OCI-LY7 (cell line): Measurements from ENCODE around the gene EXOC4. TPM values are rescaled to one million over a fixed set of nuclear protein-coding genes. Genes with fewer than 3 reads are reported as not detected.

Experiments used
- BruUV-seq: library from RNA; stranded (reverse); fragments of 400-500 nt; replicated peaks from 2 replicates; lab custom pipeline; 2021; lab: Mats Ljungman, UMichigan
- CTCF ChIA-PET: fragments of 300-600 bp; sonication (Branson Sonifier 250); formaldehyde crosslinking; loops from one replicate; lab custom pipeline; 2022; ENCODE audit warnings: antibody characterized with exemption; ENCODE audit not compliant: unreplicated experiment; lab: Charles Lee
- POLR2A ChIA-PET: fragments of 300-600 bp; sonication (Branson Sonifier 250); formaldehyde crosslinking; loops from one replicate; lab custom pipeline; 2022; ENCODE audit warnings: antibody characterized with exemption; lab: Charles Lee
- DNase-seq: peaks from one replicate; pipeline ENCODE4 v3.0.0-alpha.2; 2015; ENCODE audit warnings: low spot score
- H2AFZ ChIP-seq: fragments of 200-600 bp; sonication (generic), shearing (Covaris generic); 2 replicates; pipeline ENCODE4 v1.6.1; 2014; ENCODE audit warnings: mild to moderate bottlenecking, antibody characterized with exemption, low read length, moderate library complexity
- H3K27ac ChIP-seq: fragments of 200-600 bp; sonication (generic); 2 replicates; pipeline ENCODE4 v1.5.1; 2014; ENCODE audit warnings: mixed run types, low read depth, mild to moderate bottlenecking, moderate library complexity, low read length, inconsistent platforms; ENCODE audit not compliant: poor library complexity, severe bottlenecking
- H3K36me3 ChIP-seq: fragments of 200-600 bp; sonication (generic); 2 replicates; pipeline ENCODE4 v1.6.1; 2014; ENCODE audit warnings: mild to moderate bottlenecking, antibody characterized with exemption, low read length, moderate library complexity, mixed read lengths; ENCODE audit not compliant: insufficient read depth
- H3K4me1 ChIP-seq: fragments of 200-600 bp; sonication (generic); 2 replicates; pipeline ENCODE4 v1.5.1; 2014; ENCODE audit warnings: mild to moderate bottlenecking, low read length; ENCODE audit not compliant: insufficient read depth, poor library complexity, severe bottlenecking
- H3K4me2 ChIP-seq: fragments of 200-600 bp; sonication (generic); 2 replicates; pipeline ENCODE4 v1.6.1; 2014; ENCODE audit warnings: mild to moderate bottlenecking, low read length
- H3K4me3 ChIP-seq: fragments of 200-600 bp; sonication (generic); 2 replicates; pipeline ENCODE4 v1.5.1; 2014; ENCODE audit warnings: mild to moderate bottlenecking, low read depth, low read length; ENCODE audit not compliant: poor library complexity, severe bottlenecking
- H3K79me2 ChIP-seq: fragments of 200-600 bp; sonication (generic); 2 replicates; pipeline ENCODE4 v1.6.1; 2016; ENCODE audit warnings: low read depth, mild to moderate bottlenecking, low read length, moderate library complexity, mixed read lengths; ENCODE audit not compliant: insufficient read depth
- H3K9me2 ChIP-seq: fragments of 200-600 bp; sonication (generic); 2 replicates; pipeline ENCODE4 v1.6.1; 2016; ENCODE audit warnings: mild to moderate bottlenecking, low read length, mixed read lengths; ENCODE audit not compliant: insufficient read depth
- H3K9me3 ChIP-seq: fragments of 200-600 bp; sonication (generic); 2 replicates; pipeline ENCODE4 v1.6.1; 2014; ENCODE audit warnings: mild to moderate bottlenecking, mixed run types, low read length, mixed read lengths
- H4K20me1 ChIP-seq: fragments of 200-600 bp; sonication (generic); 2 replicates; pipeline ENCODE4 v1.6.1; 2014; ENCODE audit warnings: mild to moderate bottlenecking, antibody characterized with exemption, low read length, moderate library complexity, mixed read lengths; ENCODE audit not compliant: insufficient read depth
- EZH2phosphoT487 ChIP-seq: fragments of 200-600 bp; sonication (generic); IDR thresholded peaks from 2 replicates; pipeline ENCODE4 v1.6.1; 2018; ENCODE audit warnings: low read depth, borderline replicate concordance, mild to moderate bottlenecking, mixed run types, antibody characterized with exemption, low read length, moderate library complexity, mixed read lengths
- intact Hi-C: fragments of 100-400 bp; cut with micrococcal nuclease; formaldehyde crosslinking; loops from one replicate; pipeline ENCODE4 v1.10.0; 2022; ENCODE audit not compliant: unreplicated experiment
- total RNA-seq, 2 experiments: library from RNA; depleted of rRNA in 1 of 2; stranded (reverse); fragments of >200 nt in 1 of 2; shearing (Covaris generic) in 1 of 2; gene quantifications; 2 replicates each; pipeline ENCODE4 v1.2.3, GENCODE V29; 2014 to 2022
- TF ChIP-seq, protein P1 (sequence below): fragments of 200-600 bp; sonication (generic); conservative IDR thresholded peaks from 2 replicates; pipeline ENCODE4 v1.5.1; 2014; ENCODE audit warnings: mild to moderate bottlenecking, antibody characterized with exemption, low read length, moderate library complexity, mixed read lengths

The EXOC4 gene
- total RNA-seq, 2 experiments from 2014 or later, result 75.1 to 93.2 TPM

DNA sequence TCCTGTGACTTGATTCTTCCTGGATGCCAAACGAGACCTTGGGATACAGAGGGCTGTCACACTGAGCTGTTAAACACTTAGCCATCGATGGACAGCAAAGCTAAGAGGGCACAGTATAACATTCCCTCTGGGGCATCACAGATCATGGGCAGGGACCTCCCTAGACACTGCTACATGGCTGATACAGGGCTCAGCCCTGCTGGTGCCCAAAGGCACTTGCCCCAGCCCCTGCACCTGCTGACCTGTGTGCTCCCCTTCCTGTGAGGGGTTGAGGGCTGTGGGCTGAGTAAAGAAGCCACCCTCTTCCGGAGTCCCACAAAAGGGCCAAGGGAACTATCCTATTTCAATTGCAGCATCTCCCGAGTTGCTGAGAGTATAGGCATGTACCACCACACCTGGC, 337.9 kb downstream of the EXOC4 start:
- no peak overlapping the region for H3K4me2 ChIP-seq
- no peak overlapping the region for H3K27ac ChIP-seq
- no peaks in the 10 kb centered on the region for H3K36me3 ChIP-seq
- no peak for TF ChIP-seq EZH2phosphoT487
- TF ChIP-seq, protein P1, sequence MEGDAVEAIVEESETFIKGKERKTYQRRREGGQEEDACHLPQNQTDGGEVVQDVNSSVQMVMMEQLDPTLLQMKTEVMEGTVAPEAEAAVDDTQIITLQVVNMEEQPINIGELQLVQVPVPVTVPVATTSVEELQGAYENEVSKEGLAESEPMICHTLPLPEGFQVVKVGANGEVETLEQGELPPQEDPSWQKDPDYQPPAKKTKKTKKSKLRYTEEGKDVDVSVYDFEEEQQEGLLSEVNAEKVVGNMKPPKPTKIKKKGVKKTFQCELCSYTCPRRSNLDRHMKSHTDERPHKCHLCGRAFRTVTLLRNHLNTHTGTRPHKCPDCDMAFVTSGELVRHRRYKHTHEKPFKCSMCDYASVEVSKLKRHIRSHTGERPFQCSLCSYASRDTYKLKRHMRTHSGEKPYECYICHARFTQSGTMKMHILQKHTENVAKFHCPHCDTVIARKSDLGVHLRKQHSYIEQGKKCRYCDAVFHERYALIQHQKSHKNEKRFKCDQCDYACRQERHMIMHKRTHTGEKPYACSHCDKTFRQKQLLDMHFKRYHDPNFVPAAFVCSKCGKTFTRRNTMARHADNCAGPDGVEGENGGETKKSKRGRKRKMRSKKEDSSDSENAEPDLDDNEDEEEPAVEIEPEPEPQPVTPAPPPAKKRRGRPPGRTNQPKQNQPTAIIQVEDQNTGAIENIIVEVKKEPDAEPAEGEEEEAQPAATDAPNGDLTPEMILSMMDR, result no peak
- no peak overlapping the region for H3K4me3 ChIP-seq
- H4K20me1 ChIP-seq, result no peaks in the 10 kb centered on the region
- intact Hi-C loops, result no loop called here
- H3K4me1 ChIP-seq, result no peaks in the 10 kb centered on the region
- H3K9me3 ChIP-seq, result no peaks in the 10 kb centered on the region
- ChIA-PET CTCF (no interaction called here), POLR2A (interaction anchor here (0.5 kb wide), 1 partner anchor 10 kb away, joined by 3 read pairs; no protein-coding TSS in a partner anchor)
- BruUV-seq, result no TSS peak
- no peaks in the 10 kb centered on the region for H3K9me2 ChIP-seq
- DNase-seq, result no peak
- H2AFZ ChIP-seq, result no peak overlapping the region
- H3K79me2 ChIP-seq, result no peaks in the 10 kb centered on the region

DNA sequence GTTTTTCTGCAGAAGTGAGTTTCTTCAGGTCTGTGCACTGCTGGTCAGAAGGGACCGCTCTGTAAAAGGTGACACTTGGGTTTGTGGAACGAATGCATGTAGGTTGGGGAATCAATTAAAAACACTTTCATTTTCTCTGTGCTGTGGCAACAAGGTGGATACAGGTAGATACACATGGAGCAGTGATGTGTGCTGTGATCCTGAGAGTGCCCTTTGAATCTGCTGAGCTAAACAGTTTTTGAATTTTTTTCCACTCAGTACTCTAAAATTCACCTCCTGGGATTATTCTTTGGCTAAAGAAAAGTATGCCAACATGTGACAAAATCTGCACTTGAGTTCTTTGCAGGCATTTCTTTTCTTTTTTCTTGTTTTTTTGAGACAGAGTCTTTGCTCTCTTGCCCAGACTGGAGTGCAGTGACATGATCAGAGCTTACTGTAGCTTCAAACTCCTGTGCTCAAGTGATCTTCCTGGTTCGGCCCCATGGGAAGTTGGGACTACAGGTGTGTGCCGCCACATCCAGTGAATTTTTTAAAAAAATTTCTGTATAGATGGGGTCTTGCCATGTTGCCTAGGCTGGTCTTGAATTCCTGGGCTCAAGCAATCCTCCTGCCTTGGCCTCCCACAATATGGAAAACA, 338.9 kb downstream of the EXOC4 start:
- Histone ChIP-seq H3K4me1 (no peaks in the 10 kb centered on the region), H3K9me3 (no peaks in the 10 kb centered on the region), H4K20me1 (no peaks in the 10 kb centered on the region), H3K4me3 (no peak overlapping the region), H2AFZ (no peak overlapping the region), H3K27ac (no peak overlapping the region), H3K9me2 (no peaks in the 10 kb centered on the region), H3K4me2 (no peak overlapping the region), H3K79me2 (no peaks in the 10 kb centered on the region), H3K36me3 (no peaks in the 10 kb centered on the region)
- TF ChIP-seq, protein P1, result no peak
- no peak for TF ChIP-seq EZH2phosphoT487
- intact Hi-C loops, result no loop called here
- POLR2A ChIA-PET, result no interaction called here
- BruUV-seq, result no TSS peak
- DNase-seq, result no peak
- CTCF ChIA-PET, result no interaction called here

DNA sequence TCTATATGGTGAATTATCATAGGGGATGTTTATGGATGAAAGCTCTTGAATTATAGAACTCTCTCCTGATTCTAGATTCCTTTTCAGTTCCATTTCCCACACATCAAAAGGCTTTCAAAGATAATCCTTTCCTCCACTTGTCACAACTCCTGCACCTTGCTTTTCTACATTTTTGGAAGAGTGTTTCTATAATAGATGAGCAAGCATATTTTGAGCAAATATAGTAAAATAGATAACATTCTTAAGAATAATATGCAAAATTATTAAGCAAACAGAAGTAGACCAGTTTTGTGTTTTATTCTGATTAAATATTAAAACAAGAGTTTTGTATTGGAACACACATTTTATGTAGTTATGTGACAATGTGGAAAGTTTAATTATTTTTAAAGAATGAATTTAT, 340.7 kb downstream of the EXOC4 start:
- ChIA-PET POLR2A (no interaction called here), CTCF (no interaction called here)
- DNase-seq, result no peak
- no peak overlapping the region for H3K4me2 ChIP-seq
- BruUV-seq, result no TSS peak
- no peak overlapping the region for H2AFZ ChIP-seq
- no peaks in the 10 kb centered on the region for H3K79me2 ChIP-seq
- no peaks in the 10 kb centered on the region for H3K4me1 ChIP-seq
- no peaks in the 10 kb centered on the region for H3K9me3 ChIP-seq
- H3K27ac ChIP-seq, result no peak overlapping the region
- no peaks in the 10 kb centered on the region for H3K36me3 ChIP-seq
- H3K9me2 ChIP-seq, result no peaks in the 10 kb centered on the region
- TF ChIP-seq EZH2phosphoT487, result no peak
- TF ChIP-seq, protein P1, result no peak
- H4K20me1 ChIP-seq, result no peaks in the 10 kb centered on the region
- H3K4me3 ChIP-seq, result no peak overlapping the region
- intact Hi-C loops, result no loop called here
